Heart left ventricle (tissue), 16 donors: Measurements from ENCODE around the gene LRMDA. TPM values are rescaled to one million over a fixed set of nuclear protein-coding genes. Genes with fewer than 3 reads are reported as not detected.
A peak's percentile ranks its signal among the peaks of the same experiment; 100 is the strongest.

Experiments
- ATAC-seq, 4 donors: fragments of 200-7000 bp; cut with Tn5 transposase; one replicate each; pipeline ENCODE4 v1.9.1; 2020 to 2022; ENCODE audit warnings: moderate library complexity in 4 of 4, mild to moderate bottlenecking in 3 of 4, moderate number of reproducible peaks in 1 of 4
- DNase-seq, 5 donors: peaks; one replicate each; pipeline ENCODE4 v3.0.0-alpha.2; 2020
- H3K27ac ChIP-seq, 12 donors: fragments of 200-600 bp; sonication (generic) in 4 of 12; one replicate each; pipeline versions ENCODE4 v1.5.0 to v1.8.0; 2016 to 2022; ENCODE audit warnings: mild to moderate bottlenecking in 2 of 12
- H3K27me3 ChIP-seq, 9 donors: fragments of 200-600 bp; sonication (generic) in 2 of 9; one replicate each; pipeline versions ENCODE4 v1.5.1 to v1.8.0; 2016 to 2022; ENCODE audit warnings: mild to moderate bottlenecking in 3 of 9
- H3K36me3 ChIP-seq, 9 donors: fragments of 200-600 bp; sonication (generic) in 2 of 9; one replicate each; pipeline versions ENCODE4 v1.5.0 to v1.8.0; 2018 to 2022; ENCODE audit warnings: mild to moderate bottlenecking in 2 of 9
- H3K4me1 ChIP-seq, 12 donors: fragments of 200-600 bp; sonication (generic) in 4 of 12; one replicate each; pipeline versions ENCODE4 v1.5.0 to v1.8.0; 2016 to 2022; ENCODE audit warnings: mild to moderate bottlenecking in 3 of 12
- H3K4me3 ChIP-seq, 12 donors: fragments of 200-600 bp; sonication (generic) in 4 of 12; one replicate each; pipeline versions ENCODE4 v1.5.0 to v1.8.0; 2017 to 2022; ENCODE audit warnings: mild to moderate bottlenecking in 9 of 12, moderate library complexity in 4 of 12
- H3K9me3 ChIP-seq, 12 donors: fragments of 200-600 bp; sonication (generic) in 4 of 12; one replicate each; pipeline versions ENCODE4 v1.5.0 to v1.8.0; 2016 to 2022; ENCODE audit warnings: mild to moderate bottlenecking in 1 of 12
- POLR2A ChIP-seq, 2 donors: fragments of 450-650 bp; IDR thresholded peaks; one replicate each; pipeline ENCODE4 v1.6.1; 2017; ENCODE audit warnings: antibody characterized with exemption in 2 of 2, mild to moderate bottlenecking in 2 of 2, moderate library complexity in 2 of 2
- WGBS, 4 donors: extraction: QIAGEN DNeasy Blood & Tissue Kit in 2 of 4; methylation state at CpG; one replicate each; pipeline versions ENCODE4 v1.1.5 to v1.1.7; 2013 to 2018; 5-methylcytosine and 5-hydroxymethylcytosine counted together
- intact Hi-C, 10 donors: fragments of 100-400 bp; cut with DNase I; formaldehyde crosslinking; loops; one replicate each; pipeline versions ENCODE4 v1.11.1 to v1.14.2; 2022
- polyA plus RNA-seq, 2 donors: library from polyadenylated mRNA; stranded (reverse); fragments of 200-250 nt; gene quantifications; one replicate each; pipeline ENCODE4 v1.2.3, GENCODE V29; 2013
- total RNA-seq, 9 donors: library from RNA; depleted of rRNA in 2 of 9; stranded (reverse); fragments of >200 nt in 2 of 9; fragmentation: NEBNext Ultra II Directional in 3 of 9; extraction: Animal tissue kit (Norgen Biotek cat#: 25700) in 3 of 9; gene quantifications; one replicate each; pipeline versions ENCODE4 v1.1.0 to v1.2.4, GENCODE V29; 2016 to 2023
- TF ChIP-seq, protein P1 (sequence below), 12 donors: fragments of 200-600 bp; sonication (generic) in 4 of 12; IDR thresholded peaks; one replicate each; pipeline versions ENCODE4 v1.5.0 to v1.8.0; 2018 to 2022; ENCODE audit warnings: antibody characterized with exemption in 12 of 12, mild to moderate bottlenecking in 5 of 12
- donor health status: ischemic (EF 13 %, LVEDD 7.1; RV severe dilation, severe dysfunction).
- donor health status: healthy with polysubstance abuse.
- donor health status: DM: no; HTN: yes; CAD: no.
- donor health status: DM: no; HTN: no; CAD: no.
- donor health status: ischemic (EF 25% LVEDD 6.9; RV normal size, moderate dysfunction).
- donor health status: ischemic (EF 25% LVEDD 5.7; RV mildly dilated, moderate dysfunction).
- donor health status: healthy.
- donor health status: DM: yes; HTN: yes; CAD: no.
- donor health status: ischemic (EF 35%, LVEDD 5.7; RV mildly dilated, moderate dysfunction).
- donor health status: nonischemic (EF 11% LVEDD 7.7; RV severe dilation, severe dysfunction).
- donor health status: DM: yes; HTN: yes; CAD: no.
- donor health status: PGD.
- donor health status: ischemic (EF 29% LVEDD 5.4; RV normal size, mild dysfunction).
- donor health status: nonischemic (EF 23%, LVEDD 6.1; RV moderate dilation, normal function).

LRMDA gene
- total and polyA plus RNA-seq, 11 donors, result 2.4 to 34.4 (median 14.9) TPM

- no peak for ATAC-seq
- no peak for DNase-seq
- H3K36me3 ChIP-seq, result no peaks in the 10 kb centered on the region
- no peaks in the 10 kb centered on the region for H3K27me3 ChIP-seq
- peaks cover 0 to 7% (median 0%) of the 10 kb centered on the region in 12 donors for H3K9me3 ChIP-seq
- 86 to 100% (median 96%) methylated on average over 1 of the region's 1 CpG for WGBS, 4 donors
- no peak overlapping the region for H3K27ac ChIP-seq
- H3K4me3 ChIP-seq, result no peak overlapping the region
- intact Hi-C loops, result no loop called here
- TF ChIP-seq, protein P1, sequence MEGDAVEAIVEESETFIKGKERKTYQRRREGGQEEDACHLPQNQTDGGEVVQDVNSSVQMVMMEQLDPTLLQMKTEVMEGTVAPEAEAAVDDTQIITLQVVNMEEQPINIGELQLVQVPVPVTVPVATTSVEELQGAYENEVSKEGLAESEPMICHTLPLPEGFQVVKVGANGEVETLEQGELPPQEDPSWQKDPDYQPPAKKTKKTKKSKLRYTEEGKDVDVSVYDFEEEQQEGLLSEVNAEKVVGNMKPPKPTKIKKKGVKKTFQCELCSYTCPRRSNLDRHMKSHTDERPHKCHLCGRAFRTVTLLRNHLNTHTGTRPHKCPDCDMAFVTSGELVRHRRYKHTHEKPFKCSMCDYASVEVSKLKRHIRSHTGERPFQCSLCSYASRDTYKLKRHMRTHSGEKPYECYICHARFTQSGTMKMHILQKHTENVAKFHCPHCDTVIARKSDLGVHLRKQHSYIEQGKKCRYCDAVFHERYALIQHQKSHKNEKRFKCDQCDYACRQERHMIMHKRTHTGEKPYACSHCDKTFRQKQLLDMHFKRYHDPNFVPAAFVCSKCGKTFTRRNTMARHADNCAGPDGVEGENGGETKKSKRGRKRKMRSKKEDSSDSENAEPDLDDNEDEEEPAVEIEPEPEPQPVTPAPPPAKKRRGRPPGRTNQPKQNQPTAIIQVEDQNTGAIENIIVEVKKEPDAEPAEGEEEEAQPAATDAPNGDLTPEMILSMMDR (IDR thresholded peaks at IDR 0.05), result no peak
- no peak for TF ChIP-seq POLR2A (IDR thresholded peaks at IDR 0.05)
- no peaks in the 10 kb centered on the region for H3K4me1 ChIP-seq
Measured at GRCh38 chr10:76091926-76092325, 660.5 kb downstream of the LRMDA start.

DNA sequence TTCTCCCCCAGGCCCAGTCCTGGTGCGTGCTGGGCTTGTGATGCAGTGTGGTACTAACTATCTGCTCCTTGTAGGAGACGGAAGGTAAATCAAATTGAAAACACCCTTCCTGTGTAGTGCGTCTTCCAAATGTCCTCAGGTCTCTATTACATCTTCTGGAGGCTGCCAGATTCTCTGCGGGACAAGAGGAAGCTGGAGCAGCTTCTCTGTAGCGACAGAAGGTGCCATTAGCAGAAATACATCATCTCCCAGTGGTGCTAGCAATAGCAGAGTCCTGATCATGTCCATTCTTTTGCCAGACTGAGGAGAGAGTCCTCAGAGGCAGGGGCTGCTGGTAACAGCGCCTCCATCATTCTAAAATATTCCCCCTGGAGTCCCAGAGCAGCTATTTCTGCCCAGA is 675.2 kb downstream of the LRMDA start:
- ATAC-seq (no peak), DNase-seq (no peak)
- WGBS, 4 donors, result 91 to 96% (median 94%) methylated on average over 5 to 6 of the region's 6 CpGs
- no peak overlapping the region for H3K27ac ChIP-seq
- no peak overlapping the region for H3K4me3 ChIP-seq
- intact Hi-C loops, result no loop called here
- no peaks in the 10 kb centered on the region for H3K36me3 ChIP-seq
- peaks cover 0 to 2% (median 0%) of the 10 kb centered on the region in 12 donors for H3K4me1 ChIP-seq
- H3K27me3 ChIP-seq, result no peaks in the 10 kb centered on the region
- H3K9me3 ChIP-seq, result peaks cover 0 to 3% (median 0%) of the 10 kb centered on the region in 12 donors
- TF ChIP-seq, protein P1 (IDR thresholded peaks at IDR 0.05), result no peak
- TF ChIP-seq POLR2A (IDR thresholded peaks at IDR 0.05), result no peak

- 83 to 96% (median 91%) methylated on average over 4 of the region's 4 CpGs for WGBS, 4 donors
- intact Hi-C loops, result no loop called here
- Histone ChIP-seq H3K4me1 (peaks cover 0 to 12% (median 0%) of the 10 kb centered on the region in 12 donors), H3K36me3 (no peaks in the 10 kb centered on the region), H3K27me3 (peaks cover 0 to 4% (median 0%) of the 10 kb centered on the region in 9 donors), H3K27ac (no peak overlapping the region), H3K9me3 (no peaks in the 10 kb centered on the region), H3K4me3 (no peak overlapping the region)
- TF ChIP-seq POLR2A (IDR thresholded peaks at IDR 0.05), result no peak
- TF ChIP-seq, protein P1 (IDR thresholded peaks at IDR 0.05), result no peak
- no peak for ATAC-seq
- no peak for DNase-seq
Measured at GRCh38 chr10:76108563-76109359, 677.3 kb downstream of the LRMDA start.

DNA sequence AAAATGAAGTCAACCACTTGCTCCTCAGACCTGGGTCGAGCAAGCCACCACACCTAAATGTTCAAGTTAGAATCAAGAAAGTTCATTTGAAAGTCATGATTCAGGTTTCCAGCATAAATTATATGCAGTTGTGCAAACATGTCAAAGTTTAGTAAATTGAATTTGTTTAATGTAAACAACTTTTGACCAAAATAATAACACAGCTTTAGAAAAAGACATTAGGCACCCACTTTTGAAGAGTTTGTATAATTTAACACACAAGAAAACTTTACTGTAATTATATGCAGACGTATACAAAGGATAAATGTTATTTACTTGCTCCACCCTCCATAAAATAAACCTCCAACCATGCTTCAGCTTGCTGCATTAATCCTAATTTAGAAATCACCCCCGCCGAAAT is 680.0 kb downstream of the LRMDA start:
- peak overlapping the region in 4 of 12 donors; percentile 37 to 46 (median 44) for H3K4me3 ChIP-seq
- 72 to 83% (median 75%) methylated on average over 4 of the region's 4 CpGs for WGBS, 4 donors

More for the DNA sequence above, 680.0 kb downstream of the LRMDA start:
- Histone ChIP-seq H3K27ac (no peak overlapping the region), H3K36me3 (no peaks in the 10 kb centered on the region), H3K4me1 (peaks cover 0 to 12% (median 0%) of the 10 kb centered on the region in 12 donors), H3K27me3 (peaks cover 0 to 4% (median 0%) of the 10 kb centered on the region in 9 donors), H3K9me3 (no peaks in the 10 kb centered on the region)
- ATAC-seq (no peak), DNase-seq (no peak)
- intact Hi-C loops, result no loop called here
- TF ChIP-seq, protein P1 (IDR thresholded peaks at IDR 0.05), result no peak
- TF ChIP-seq POLR2A (IDR thresholded peaks at IDR 0.05), result no peak
